GM20000 (cell line): ENCODE measurements around the gene DPYSL4.

ENCODE experiments used
- DNase-seq: peaks from one replicate; pipeline ENCODE4 v3.0.0; 2012; ENCODE audit warnings: low spot score
- TF ChIP-seq, protein P1 (sequence below): IDR thresholded peaks from 2 replicates; pipeline ENCODE4 v1.5.1; 2012; ENCODE audit warnings: mild to moderate bottlenecking, control low read depth; ENCODE audit errors: extremely low read depth, missing control alignments

DPYSL4 gene

GRCh38 chr10:132225849-132226205 lies 39.1 kb downstream of the DPYSL4 start:
- no peak for DNase-seq
- TF ChIP-seq, protein P1, sequence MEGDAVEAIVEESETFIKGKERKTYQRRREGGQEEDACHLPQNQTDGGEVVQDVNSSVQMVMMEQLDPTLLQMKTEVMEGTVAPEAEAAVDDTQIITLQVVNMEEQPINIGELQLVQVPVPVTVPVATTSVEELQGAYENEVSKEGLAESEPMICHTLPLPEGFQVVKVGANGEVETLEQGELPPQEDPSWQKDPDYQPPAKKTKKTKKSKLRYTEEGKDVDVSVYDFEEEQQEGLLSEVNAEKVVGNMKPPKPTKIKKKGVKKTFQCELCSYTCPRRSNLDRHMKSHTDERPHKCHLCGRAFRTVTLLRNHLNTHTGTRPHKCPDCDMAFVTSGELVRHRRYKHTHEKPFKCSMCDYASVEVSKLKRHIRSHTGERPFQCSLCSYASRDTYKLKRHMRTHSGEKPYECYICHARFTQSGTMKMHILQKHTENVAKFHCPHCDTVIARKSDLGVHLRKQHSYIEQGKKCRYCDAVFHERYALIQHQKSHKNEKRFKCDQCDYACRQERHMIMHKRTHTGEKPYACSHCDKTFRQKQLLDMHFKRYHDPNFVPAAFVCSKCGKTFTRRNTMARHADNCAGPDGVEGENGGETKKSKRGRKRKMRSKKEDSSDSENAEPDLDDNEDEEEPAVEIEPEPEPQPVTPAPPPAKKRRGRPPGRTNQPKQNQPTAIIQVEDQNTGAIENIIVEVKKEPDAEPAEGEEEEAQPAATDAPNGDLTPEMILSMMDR = no peak

DNA sequence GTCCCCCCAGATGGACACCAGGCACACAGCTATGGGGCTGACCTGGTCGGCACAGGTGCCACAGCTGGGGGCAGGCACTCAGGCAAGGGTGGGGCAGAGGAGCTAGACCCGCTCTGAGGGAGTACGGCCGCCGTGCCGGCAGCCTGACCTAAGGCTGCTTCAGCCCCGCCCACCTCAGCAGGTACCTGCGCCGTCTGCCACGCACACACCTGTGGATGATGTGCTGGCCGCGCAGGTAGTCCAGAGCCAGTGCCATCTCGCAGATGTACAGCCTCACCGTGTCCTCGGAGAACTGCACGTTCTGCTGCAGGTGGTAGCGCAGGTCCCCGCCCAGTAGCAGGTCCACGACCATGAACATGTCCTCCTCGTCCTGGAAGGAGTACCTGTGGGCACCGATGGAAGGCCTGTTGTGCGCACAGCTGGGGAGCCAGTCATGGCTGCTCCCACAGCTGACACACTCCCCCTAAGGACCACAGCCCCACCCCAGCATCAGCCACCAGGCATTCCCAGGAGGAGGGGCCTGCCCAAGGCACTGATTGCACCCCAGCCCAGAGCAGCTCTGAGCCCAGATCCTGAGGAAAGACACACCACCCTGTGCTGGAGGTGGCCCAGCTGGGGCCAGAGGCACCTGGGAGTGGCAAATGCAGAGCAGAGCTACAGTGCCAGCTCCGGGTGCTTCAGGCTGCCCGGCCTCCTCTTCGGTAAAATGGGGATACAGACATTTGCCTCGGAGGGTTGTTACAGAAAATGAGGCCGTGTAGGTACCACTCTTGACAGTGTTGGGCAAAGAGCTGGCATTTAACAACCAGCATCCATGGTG lies 40.0 kb downstream of the DPYSL4 start:
- DNase-seq = no peak
- TF ChIP-seq, protein P1 = no peak

- TF ChIP-seq, protein P1 = no peak
- no peak for DNase-seq
These were observed 41.2 kb downstream of the DPYSL4 start for GRCh38 chr10:132227851-132228390.

- DNase-seq = no peak
- TF ChIP-seq, protein P1 = no peak
These were observed 41.9 kb downstream of the DPYSL4 start for GRCh38 chr10:132228616-132229015.

- no peak for DNase-seq
- TF ChIP-seq, protein P1 = no peak
These were observed 42.3 kb downstream of the DPYSL4 start for GRCh38 chr10:132229096-132229495.

DNA sequence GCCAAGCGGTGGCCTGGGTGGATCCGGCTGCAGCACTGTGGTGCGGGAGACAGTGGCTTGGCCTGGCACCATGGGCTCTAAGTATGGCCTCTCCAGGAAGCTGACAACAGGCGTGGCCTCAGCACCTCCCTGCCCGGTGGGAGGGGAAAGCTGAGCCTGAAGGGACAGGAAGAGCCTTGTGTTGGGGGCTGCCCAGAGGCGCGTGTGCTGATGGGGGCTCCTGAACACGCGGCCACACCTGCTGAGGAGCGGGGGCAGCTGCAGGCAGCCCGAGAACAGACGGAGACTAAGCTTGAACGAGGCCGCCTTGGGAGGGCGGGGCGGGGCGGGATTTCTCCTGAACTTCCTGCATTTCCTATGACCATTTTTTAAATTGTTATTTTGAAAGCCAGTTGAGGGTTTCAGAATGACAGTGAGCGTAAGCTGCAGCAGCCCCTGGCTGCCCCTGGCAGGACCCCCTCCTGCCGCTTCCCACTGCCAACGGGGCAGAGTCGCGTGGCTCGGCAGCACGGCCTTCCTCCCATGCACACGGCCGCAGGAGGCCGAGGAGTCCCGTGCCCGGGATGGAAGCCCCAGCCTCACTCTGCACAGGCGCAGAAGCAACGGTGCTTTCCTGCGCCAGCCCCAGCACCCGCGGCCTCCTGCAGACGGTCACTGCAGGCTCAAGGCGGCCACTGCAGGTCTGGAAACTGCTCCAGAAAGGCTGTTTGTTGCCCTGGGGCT lies 43.2 kb downstream of the DPYSL4 start:
- TF ChIP-seq, protein P1 = no peak
- peak; percentile 89 for DNase-seq

DNA sequence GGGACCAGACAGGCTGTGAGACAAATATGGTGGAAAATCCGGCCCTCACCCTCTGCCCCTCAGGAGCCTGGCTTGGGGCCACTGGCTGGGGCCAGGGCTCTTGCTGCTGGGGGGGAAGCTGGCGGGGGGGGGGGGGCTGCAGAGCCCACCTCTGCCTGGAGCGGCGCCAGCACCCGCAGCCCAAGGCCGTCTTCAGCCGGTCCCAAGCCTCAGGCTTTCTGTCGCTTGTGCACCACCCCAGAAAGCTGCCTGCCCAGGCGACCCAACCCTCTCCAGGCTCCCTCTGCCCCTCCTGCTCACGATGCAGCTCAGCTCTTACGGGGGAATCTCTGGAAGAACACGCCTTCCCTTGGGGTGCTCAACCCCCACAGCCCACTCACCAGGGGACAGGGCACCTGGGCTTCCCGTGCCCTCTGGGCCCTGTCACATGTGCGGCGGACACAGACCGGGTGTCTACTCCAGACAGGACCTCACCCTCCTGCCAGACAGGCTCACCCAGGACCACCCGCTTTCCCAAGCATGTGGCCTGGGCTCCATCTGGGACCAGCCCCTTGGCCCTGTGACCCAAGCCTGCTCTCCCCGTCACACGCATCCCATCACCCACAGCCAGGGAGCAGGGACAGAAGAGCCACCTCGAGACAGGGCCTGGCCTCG lies 43.9 kb downstream of the DPYSL4 start:
- DNase-seq = no peak
- TF ChIP-seq, protein P1 = no peak
